ENCODE measurements around the gene GALNS.

GRCh38 chr16:88820385-88821025 is 36.2 kb downstream of the GALNS start:
- TF ChIP-seq, protein P1, sequence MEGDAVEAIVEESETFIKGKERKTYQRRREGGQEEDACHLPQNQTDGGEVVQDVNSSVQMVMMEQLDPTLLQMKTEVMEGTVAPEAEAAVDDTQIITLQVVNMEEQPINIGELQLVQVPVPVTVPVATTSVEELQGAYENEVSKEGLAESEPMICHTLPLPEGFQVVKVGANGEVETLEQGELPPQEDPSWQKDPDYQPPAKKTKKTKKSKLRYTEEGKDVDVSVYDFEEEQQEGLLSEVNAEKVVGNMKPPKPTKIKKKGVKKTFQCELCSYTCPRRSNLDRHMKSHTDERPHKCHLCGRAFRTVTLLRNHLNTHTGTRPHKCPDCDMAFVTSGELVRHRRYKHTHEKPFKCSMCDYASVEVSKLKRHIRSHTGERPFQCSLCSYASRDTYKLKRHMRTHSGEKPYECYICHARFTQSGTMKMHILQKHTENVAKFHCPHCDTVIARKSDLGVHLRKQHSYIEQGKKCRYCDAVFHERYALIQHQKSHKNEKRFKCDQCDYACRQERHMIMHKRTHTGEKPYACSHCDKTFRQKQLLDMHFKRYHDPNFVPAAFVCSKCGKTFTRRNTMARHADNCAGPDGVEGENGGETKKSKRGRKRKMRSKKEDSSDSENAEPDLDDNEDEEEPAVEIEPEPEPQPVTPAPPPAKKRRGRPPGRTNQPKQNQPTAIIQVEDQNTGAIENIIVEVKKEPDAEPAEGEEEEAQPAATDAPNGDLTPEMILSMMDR (IDR thresholded peaks at IDR 0.05; ENCODE audit: low read length), result no peak
- TF ChIP-seq EZH2 (IDR thresholded peaks at IDR 0.05; ENCODE audit: borderline replicate concordance, low read length), result no peak

All from OCI-LY1 (cell line).